GM21825 (cell line): ENCODE measurements around the gene IGSF23.
"Not testable (repeated sequence)": the region's sequence is repeated elsewhere in the genome, so short reads cannot be mapped to it uniquely, and the experiment has no call there.

Source experiments
- ATAC-seq: cut with Tn5 transposase; IDR thresholded peaks from one replicate; pipeline ENCODE4 v1.9.1; 2021; ENCODE audit warnings: mild to moderate bottlenecking, moderate library complexity; ENCODE audit not compliant: unreplicated experiment

IGSF23 gene

DNA sequence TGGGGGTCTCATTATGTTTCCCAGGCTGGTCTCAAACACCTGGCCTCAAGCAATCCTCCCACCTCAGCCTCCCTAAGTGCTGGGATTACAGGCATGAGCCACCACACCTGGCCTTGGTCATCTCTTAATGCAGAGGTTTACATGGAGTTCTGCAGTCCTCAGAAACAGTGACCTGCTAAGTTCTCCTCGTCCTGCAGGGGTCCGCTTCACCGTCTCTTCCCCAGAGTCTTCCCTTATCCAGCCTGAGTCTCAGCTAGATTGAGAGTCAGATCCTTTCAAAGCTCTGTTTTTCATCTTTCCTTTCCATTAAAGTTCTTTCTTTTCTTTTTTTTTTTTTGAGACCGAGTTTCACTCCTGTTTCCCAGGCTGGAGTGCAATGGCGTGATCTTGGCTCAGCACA lies 2.9 kb upstream of the IGSF23 start:
- not testable (repeated sequence) for ATAC-seq

DNA sequence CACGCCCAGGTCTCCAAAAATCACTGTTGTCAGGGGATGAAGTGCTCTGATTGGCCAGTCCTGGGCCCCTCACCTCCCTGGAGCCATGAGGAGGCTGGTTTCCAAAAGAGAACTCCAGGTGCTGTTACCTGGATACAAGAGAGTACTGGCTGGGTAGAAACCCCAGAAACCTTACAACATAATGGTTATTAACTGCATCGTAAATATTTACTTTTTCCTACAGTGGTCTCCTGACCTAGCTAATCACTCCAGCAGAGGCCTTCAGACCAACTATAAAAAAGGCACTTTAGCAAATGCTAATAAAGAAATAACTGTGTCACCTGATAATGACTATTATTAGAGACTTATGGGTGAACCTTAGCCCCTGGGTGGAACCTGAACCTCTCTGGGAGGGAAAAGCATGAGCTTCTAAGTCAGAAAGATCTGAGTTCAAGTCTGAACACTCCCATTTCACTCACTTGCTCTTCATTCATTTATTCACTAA lies 1.5 kb upstream of the IGSF23 start:
- no peak for ATAC-seq

DNA sequence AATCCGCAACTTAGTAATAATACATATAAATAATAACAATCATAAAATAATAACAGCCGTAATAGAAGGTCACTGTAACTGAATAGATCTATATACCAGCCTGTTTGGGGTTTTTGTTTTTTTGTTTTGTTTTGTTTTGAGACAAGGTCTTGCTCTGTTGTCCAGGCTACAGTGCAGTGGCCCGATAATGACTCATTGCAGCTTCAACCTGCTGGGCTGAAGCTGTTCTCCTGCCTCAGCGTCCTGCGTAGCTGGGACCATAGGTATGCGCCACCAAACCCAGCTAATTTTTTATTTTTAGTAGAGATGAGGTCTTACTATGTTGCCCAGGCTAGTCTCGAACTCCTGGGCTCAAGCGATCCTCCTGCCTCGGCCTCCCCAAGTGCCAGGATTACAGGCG lies 950 bp downstream of the IGSF23 start:
- ATAC-seq = no peak

DNA sequence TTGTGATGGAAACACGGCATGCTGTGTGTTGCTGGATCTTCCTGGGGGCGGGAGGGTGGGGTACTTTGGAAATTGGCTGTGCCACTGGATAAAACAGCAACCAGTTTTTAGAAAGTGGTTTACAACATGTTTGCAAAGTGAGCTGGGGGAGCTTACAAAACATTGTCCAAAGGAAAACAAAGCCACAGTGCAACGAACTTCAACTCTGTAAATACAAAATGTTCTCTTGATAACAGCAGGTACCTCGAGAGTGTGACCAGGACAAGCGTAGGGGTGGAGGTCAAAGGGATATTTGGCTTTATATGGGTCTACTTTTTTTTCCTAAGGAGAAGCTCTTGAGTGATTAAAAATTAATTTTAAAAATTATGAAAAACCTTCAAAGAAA lies 2.5 kb downstream of the IGSF23 start:
- no peak for ATAC-seq

DNA sequence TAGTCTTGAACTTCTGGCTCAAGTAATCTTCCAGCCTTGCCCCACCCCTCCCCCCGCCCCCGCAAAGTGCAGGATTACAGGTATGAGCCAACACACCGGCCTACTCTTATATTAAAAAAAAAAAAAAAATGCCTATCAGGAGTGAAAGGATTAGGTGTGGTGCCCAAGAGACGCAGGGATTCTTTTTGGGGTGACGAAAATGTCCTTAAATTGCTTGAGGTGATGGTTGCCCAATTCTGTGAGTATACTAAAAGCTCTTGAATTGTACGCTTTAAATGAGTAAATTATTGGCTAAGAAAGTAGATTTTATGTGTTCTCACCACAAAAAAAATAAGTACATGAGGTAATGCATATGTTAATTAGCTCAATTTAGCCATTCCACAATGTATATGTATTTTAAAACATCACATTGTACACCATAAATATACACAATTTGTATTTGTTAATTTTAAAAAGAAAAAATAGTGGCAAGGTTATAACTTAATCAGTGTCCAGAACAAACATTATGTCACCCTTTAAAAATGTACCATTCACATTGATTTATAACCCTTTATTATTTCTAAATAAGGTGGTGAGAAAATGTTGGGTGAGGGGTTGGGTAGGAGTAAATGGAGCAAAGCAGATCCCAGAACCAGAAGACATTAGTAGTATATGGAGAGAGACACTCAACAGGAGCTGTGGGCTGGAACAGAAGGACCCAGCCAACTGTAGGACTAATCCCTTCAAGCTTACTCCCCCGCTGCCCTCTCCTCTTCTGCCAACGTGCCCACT lies 3.9 kb downstream of the IGSF23 start:
- no peak for ATAC-seq

DNA sequence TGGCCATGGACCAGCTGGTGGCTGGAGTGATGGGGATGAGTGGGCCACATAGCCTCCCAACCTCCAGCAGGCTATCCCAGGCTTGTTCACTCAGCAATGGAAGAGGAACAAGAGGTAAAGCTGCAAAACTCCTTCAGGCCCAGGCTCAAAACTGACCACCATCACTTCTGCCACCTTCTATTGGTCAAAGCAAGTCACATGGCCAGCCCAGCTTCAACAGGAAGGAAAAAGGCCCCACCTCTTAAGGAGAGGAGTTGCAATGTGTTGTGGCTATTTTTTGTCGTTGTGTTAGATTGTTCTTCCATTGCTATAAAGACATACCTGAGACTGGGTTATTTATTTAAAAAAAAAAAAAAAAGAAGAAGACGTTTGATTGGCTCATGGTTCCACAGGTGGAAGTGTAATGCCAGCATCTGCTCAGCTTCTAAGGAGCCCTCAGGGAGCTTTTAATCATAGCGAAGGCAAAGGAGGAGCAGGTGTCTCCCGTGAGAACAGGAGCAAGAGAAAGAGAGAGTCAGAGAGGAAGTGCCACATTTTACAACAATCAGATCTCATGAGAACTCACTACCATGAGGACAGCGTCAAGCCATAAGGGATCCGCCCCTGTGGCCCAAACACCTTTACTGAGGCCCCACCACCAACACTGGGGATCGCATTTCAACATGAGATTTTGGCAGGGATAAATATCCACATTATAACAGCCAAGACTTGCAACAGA lies 5.4 kb downstream of the IGSF23 start:
- no peak for ATAC-seq

DNA sequence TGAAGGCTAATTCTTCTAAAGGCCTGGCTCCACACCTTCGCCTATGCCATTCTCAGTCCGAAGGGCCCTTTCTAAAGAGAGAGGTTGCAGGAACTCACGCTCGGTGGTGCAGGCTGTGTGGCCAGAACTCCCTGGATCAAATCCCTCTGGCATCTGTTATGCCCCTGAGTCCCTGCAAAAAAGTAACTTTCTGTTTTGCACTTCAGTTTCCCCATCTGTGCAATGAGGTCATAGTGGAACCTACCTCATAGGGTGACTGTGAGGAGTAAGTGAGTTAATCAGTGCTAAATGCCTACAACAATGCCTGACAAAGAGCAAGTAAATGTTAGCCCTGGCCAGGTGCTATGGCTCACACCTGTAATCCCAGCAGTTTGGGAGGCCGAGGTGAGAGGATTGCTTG lies 7.3 kb downstream of the IGSF23 start:
- no peak for ATAC-seq

DNA sequence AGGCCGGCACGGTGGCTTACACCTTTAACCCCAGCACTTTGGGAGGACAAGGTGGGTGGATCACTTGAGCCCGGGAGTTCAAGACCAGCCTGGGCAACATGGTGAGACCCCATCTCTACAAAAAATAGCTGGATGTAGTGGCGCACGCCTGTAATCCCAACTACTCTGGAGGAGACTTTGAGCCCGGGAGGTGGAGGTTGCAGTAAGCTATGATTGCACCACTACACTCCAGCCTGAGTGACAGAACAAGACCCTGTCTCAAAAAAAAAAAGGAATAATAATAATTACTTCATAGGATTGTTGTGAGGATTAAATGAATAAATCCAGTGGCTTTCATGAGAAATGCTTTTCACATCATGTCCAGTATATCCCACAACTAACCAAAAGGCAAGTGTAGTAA lies 8.0 kb downstream of the IGSF23 start:
- no peak for ATAC-seq

DNA sequence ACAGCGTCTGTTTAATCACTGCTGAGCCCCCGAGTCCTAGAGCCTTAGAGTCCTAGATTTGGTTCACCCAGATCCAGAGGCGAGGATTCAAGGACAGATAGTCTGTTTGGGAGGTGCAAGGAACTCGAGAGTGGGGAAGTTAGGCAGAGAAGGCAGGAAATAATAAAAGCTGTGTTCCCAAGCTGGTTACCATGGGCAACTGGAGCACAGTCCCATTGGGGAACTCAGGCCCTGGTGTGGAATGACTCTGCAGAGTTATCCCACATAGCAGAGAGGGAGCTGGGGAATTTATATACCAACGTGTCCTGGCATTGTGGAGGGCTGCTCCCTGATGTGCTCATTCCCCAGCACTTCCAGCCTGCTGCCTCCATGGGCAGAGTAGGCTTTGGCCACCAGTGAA lies 9.7 kb downstream of the IGSF23 start:
- ATAC-seq = no peak

DNA sequence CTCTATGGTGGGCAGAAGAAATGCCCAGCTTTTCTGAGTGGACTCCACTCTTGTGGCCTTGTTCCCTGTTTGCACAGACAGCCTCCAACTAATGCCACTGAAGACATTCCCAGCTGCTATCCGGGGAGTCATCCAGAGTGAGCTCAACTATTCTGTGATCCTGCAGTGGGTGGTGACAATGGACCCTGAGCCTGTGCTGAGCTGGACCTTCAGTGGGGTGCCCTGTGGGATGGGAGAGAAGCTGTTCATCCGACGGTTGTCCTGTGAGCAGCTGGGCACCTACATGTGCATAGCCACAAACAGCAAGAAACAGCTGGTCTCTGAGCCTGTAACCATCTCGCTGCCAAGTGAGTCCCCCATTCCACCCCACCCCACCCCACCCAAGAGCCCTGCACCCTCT lies 10.3 kb downstream of the IGSF23 start:
- no peak for ATAC-seq

DNA sequence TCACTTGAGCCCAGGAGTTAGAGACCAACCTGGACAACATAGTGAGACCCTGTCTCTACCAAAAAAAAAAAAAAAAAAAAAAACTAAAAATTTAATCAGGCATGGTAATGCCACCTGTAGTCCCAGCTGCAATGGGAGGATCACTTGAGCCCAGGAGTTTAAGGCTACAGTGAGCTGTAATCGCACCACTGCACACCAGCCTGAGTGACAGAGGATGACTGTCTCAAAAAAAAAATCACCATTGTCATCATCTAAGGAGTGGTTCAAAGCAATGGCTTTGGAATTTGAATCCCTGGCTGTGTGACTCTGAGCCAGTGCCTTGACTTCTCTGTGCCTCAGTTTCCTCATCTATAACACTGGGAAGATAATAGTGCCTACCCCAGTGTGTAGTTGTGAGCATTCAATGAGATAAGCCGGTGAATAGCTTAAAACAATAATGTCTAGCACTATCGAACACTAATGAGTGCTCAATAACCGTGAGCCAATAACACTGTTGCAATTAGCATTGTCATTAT lies 11.5 kb downstream of the IGSF23 start:
- ATAC-seq = no peak

DNA sequence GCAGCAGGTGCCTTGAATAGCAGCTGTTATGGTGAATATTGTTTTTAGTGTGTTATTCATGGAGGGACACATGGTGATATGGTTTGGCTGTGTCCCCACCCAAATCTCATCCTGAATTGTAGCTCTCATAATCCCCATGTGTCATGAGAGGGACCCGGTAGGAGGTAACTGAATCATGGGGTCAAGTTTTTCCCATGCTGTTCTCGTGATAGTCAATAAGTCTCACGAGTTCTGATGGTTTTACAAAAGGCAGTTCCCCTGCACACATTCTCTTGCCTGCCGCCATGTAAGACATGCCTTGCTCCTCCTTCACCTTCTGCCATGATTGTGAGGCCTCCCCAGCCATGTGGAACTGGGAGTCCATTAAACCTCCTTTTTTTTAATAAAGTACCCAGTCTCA lies 12.3 kb downstream of the IGSF23 start:
- not testable (repeated sequence) for ATAC-seq

DNA sequence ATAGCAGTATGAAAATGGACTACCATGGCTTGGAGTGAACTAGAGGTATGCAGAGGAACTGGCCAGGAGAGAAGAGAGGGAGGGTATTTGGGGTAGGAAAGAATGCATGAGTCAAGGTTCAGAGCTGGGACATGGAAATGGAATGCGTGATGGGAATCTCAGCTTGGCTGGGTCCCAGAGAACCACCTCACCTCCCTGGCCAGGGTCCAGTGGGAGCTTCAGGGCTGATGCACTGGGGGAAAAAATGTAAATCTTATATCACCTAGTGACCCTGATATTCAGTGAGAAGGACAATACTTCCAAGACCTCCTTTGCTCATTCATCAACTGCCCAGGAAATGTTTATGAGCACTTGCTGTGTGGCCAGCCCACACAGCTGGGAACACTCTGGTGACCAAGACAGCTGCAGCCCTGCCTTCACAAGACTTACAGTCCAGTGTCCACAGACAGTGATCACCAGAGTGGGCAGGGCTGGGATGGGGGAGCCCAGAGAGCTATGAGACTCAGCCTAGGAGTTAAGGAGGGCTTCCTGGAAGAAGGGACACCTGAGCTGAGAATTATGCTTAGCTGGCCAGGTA lies 12.8 kb downstream of the IGSF23 start:
- no peak for ATAC-seq

DNA sequence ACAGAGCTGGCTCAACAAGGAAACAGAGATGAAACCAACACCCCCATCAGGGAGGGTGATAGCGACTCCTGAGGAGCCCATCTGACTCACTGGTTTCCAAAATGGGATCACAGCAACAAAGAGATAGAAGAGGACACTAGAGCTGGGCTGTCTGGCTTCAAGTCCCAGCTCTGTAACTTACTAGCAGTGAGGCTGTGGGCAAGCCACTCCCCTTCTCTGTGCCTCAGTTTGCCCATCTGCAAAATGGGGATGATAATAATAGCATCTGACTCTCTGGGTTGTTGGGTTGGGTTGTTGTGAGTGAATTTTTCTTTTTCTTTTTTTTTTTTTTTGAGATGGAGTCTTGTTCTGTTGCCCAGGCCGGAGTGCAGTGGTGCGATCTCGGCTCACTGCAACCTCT lies 14.3 kb downstream of the IGSF23 start:
- ATAC-seq = no peak

DNA sequence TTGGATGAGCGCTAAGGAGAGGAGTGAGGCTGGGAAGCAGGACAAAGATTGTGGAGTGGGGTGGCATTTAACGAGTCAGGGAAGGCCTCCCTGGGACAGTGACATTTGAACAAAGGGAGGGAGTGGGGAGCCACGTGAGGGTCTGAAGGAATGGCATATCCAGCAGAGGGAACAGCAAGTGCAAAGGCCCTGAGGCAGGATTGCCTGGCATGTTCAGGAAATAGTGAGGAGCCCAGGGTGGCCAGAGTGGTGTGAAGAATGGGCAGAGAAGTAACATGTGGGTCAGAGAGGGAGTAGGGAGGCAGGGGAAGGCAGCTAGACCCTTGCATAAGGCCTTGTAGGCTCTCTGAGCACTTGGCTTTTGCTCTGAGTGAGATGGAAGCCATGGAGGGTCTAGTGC lies 15.4 kb downstream of the IGSF23 start:
- ATAC-seq = no peak

DNA sequence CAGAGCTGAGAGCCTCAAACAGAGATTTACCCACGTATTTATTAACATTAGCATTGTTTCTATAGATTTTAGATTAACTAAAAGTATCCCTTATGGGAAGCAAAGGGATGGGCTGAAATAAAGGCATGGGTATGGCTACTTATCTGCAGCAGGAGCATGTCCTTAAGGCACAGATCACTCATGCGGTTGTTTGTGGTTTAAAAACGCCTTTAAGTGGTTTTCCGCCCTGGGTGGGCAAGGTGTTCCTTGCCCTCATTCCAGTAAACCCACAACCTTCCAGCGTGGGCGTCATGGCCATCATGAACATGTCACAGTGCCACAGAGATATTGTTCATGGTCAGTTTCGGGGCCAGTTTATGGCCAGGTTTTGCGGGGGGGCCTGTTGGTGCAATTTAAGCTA lies 18.2 kb downstream of the IGSF23 start:
- not testable (repeated sequence) for ATAC-seq

DNA sequence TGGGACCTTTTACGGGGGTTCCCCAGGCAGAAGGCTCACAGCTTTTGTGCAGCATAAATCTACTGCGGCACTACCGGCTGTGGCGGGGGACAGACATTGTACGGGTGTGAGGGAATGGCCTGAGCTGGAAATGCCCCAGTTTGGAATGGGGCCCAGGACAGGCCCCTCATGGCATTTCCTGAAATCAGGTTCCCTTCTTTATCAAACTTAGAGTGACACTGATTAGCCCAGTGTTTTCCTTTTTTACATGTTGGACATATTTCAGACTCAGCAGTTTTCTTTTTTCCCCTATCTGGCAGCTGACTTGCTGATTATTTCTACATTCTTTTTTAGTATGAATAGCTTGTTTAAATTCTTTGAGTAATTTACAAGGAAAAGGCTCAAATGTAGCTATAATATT lies 20.7 kb downstream of the IGSF23 start:
- ATAC-seq = not testable (repeated sequence)

DNA sequence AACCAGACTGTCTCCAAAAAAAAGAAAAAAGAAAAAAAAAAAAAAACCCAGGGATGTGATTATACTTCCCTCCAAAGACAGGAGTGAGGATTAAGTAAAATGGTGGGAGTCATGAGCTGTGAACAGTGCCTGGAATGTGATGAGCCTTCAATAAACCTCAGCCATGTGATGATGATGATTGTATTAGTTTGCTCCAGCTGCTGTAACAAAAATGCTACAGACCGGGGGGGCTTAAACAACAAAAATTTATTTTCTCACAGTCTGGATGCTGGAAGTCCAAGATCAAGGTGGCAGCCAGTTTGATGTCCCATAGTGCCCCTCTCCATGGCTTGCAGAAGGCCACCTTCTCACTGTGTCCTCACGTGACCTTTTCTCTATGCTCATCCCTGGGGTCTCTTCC lies 21.4 kb downstream of the IGSF23 start:
- ATAC-seq = no peak

DNA sequence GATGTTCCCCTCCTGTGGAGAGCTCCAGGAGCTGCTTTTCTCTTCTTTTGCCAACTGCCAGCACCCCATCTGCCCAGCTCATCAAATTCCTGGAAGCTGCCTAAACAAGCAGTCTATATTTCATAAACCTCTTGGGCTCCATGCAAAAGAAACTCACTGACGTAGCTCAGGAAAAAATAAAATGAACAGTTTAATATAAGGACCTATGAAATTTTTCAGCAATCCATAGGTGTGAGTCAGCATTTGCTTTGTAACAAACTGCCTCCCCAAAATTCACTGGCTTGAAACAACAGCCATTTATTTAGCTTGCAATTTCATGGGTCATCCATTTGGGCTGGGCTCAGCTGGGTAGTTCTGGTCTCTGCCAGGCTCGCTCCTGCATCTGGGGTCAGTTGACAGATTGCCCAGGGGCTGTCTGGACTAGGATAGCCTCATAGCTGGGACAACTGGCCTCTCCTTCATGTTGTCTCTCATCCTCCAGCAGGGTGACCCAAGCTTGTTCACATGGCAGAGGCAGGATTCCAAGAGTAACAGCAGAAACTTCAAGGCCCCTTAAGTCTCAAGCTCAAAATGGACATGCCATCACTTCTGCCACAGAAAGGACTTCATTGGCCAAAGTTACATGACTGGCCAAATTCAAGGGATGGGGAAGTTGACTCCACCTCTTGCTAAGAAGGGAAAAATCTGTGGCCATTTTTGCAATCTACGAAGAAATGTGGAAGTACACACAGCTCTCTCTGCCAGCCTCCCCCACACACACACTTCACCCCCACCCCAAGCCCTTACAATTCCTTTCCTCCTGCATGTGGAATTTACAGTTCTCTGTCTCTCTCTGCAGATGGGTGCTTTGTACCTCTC lies 22.4 kb downstream of the IGSF23 start:
- ATAC-seq = no peak

DNA sequence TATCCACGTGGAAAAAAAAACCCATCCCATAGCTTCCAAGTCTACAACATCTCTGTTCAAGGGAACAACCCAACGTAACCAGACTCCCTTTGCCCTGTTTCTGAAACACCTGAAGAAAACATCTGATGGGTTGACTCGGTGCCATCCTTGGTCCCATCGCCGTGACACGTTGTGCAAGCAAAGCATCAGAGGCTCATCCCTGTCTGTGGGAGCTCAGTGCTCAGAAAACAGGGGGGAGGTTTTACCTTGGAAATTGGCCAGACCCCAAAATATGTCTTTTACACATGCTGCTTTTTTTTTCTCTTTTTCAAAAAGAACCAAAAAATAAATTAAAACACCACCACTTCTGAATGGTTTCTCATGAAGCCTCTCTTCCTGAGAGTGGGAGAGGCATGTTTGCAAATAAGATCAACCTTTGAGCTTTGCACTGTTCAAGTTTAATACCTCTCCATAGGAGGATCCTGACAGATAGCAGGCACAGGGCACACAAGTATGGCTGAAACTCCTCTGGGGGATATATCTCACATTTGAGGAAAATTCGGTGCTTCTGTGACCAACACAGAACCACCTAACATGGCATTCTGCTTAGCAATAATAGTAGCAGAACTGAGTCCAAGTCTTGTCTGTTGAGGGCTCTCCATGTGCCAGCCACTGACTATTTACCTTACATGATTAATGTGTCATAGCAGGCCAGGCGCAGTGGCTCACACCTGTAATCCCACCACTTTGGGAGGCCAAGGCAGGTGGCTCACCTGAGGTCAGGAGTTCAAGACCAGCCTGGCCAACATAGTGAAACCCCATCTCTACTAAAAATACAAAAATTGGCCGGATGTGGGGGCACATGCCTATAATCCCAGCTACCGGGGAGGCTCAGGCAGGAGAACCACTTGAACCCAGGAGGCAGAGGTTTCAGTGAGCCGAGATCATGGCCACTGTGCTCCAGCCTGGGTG lies 23.4 kb downstream of the IGSF23 start:
- ATAC-seq = no peak
